ENCODE measurements around the gene SEPSECS. TPM values are rescaled to one million over a fixed set of nuclear protein-coding genes. Genes with fewer than 3 reads are reported as not detected.

The SEPSECS gene
- total RNA-seq, 1 donor from 2014 or later, result 10.3 TPM

- Mint-ChIP-seq H3K27me3 (ENCODE audit: low read depth) (no peaks in the 10 kb centered on the region), H3K4me1 (no peaks in the 10 kb centered on the region), H3K27ac (no peak overlapping the region), H3K9me3 (peaks cover 8% of the 10 kb centered on the region), H3K4me3 (no peak overlapping the region), H3K36me3 (peaks cover 22% of the 10 kb centered on the region)
- no peak for TF ChIP-seq CTCF (IDR thresholded peaks at IDR 0.05; ENCODE audit: unreplicated experiment)
- DNase-seq (ENCODE audit: low spot score in 2 of 2, unreplicated experiment in 2 of 2), result no peak
Observed at GRCh38 chr4:25141592-25141991, 18.7 kb downstream of the SEPSECS start.

DNA sequence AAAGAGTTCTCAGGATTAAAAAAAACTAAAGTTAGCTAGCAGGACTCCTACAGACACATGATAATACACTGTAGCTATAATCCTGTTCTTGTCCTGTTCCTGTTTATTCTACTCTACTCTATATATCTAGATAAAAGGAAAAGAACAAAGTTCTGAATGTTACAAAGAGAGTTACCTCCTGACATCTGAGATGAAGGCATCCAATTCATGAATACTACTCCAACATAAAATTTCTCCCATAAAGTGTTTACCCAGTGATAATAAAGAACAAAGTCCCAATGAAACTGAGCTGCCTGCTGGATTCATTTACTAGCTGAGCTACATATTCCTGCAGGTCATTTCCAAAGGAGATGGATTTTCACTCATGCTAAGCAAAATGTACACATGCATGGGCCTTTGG, 27.1 kb downstream of the SEPSECS start:
- no peak overlapping the region for H3K4me3 Mint-ChIP-seq
- H3K27ac Mint-ChIP-seq, result peak overlapping the region; percentile 30
- no peak for TF ChIP-seq CTCF (IDR thresholded peaks at IDR 0.05; ENCODE audit: unreplicated experiment)
- no peak for DNase-seq (ENCODE audit: low spot score in 2 of 2, unreplicated experiment in 2 of 2)
- H3K4me1 Mint-ChIP-seq, result no peaks in the 10 kb centered on the region
- H3K9me3 Mint-ChIP-seq, result peaks cover 28% of the 10 kb centered on the region
- H3K27me3 Mint-ChIP-seq (ENCODE audit: low read depth), result no peaks in the 10 kb centered on the region
- peaks cover 31% of the 10 kb centered on the region for H3K36me3 Mint-ChIP-seq

DNA sequence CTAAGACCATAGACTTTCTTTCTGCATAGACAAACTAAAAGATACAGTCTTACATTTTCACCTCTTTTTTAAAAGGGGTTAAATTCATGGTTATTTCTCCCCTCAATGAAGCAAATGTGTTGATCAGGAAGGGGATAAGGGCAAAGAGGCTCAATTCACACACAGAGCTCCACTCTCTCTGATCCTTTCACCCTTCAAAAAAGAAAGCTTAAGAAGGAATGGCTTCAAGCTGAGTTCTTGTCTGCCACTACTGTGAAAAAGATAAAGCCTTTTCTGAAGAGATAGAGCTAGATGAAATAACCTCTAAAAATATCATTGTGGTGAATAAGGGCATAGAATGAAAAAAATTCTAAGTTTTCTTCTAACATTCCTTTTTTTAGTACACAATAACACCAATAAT, 28.3 kb downstream of the SEPSECS start:
- peaks cover 22% of the 10 kb centered on the region for H3K36me3 Mint-ChIP-seq
- no peaks in the 10 kb centered on the region for H3K4me1 Mint-ChIP-seq
- TF ChIP-seq CTCF (IDR thresholded peaks at IDR 0.05; ENCODE audit: unreplicated experiment), result no peak
- DNase-seq (ENCODE audit: low spot score in 2 of 2, unreplicated experiment in 2 of 2), result no peak
- H3K27me3 Mint-ChIP-seq (ENCODE audit: low read depth), result no peaks in the 10 kb centered on the region
- H3K9me3 Mint-ChIP-seq, result peaks cover 24% of the 10 kb centered on the region
- no peak overlapping the region for H3K4me3 Mint-ChIP-seq
- H3K27ac Mint-ChIP-seq, result no peak overlapping the region

DNA sequence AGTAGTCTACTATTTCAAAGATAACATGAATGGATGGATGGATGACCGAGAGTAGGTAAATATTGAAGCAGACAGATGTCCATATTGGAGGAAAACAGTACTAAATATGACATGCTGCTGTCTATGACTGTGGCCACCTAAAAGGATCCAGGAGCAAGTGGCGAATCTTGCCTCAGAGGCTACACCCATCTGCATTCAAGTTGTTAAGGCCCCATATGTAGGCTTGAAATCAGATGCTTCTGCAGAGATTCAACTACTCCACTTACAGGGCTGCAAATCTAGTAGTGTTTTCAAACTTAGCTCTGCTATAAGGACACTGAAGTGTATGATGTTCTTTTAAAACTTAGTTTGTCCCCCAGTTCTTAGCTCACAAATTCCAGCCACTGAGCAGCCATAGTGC, 28.9 kb downstream of the SEPSECS start:
- peaks cover 18% of the 10 kb centered on the region for H3K9me3 Mint-ChIP-seq
- no peaks in the 10 kb centered on the region for H3K4me1 Mint-ChIP-seq
- no peak overlapping the region for H3K27ac Mint-ChIP-seq
- H3K4me3 Mint-ChIP-seq, result no peak overlapping the region
- no peaks in the 10 kb centered on the region for H3K27me3 Mint-ChIP-seq (ENCODE audit: low read depth)
- peaks cover 17% of the 10 kb centered on the region for H3K36me3 Mint-ChIP-seq
- no peak for TF ChIP-seq CTCF (IDR thresholded peaks at IDR 0.05; ENCODE audit: unreplicated experiment)
- DNase-seq (ENCODE audit: low spot score in 2 of 2, unreplicated experiment in 2 of 2), result no peak

DNA sequence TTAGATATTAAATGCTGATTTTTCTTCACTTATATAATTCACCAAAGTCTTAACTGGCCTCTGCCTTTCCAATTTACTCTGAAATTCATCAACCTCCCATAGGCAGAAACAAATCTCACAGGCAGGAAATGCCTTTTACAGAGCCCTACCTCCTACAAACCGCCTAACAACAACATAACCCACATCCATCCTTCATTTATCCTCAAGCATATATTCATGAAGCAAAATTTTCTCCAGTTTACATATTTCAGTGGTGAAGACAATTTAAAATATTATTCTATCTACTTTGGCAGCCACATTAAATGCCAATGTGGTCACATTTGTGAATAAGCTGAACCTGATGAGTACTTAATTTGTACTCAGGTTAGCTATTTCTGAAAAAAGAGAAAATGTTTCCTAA, 30.3 kb downstream of the SEPSECS start:
- no peak for DNase-seq (ENCODE audit: low spot score in 2 of 2, unreplicated experiment in 2 of 2)
- no peak for TF ChIP-seq CTCF (IDR thresholded peaks at IDR 0.05; ENCODE audit: unreplicated experiment)
- no peak overlapping the region for H3K4me3 Mint-ChIP-seq
- H3K27me3 Mint-ChIP-seq (ENCODE audit: low read depth), result no peaks in the 10 kb centered on the region
- no peak overlapping the region for H3K27ac Mint-ChIP-seq
- peaks cover 4% of the 10 kb centered on the region for H3K9me3 Mint-ChIP-seq
- peaks cover 9% of the 10 kb centered on the region for H3K36me3 Mint-ChIP-seq
- H3K4me1 Mint-ChIP-seq, result no peaks in the 10 kb centered on the region

- Mint-ChIP-seq H3K27ac (no peak overlapping the region), H3K4me3 (no peak overlapping the region), H3K27me3 (ENCODE audit: low read depth) (no peaks in the 10 kb centered on the region), H3K36me3 (peaks cover 8% of the 10 kb centered on the region), H3K4me1 (no peaks in the 10 kb centered on the region), H3K9me3 (no peaks in the 10 kb centered on the region)
- no peak for TF ChIP-seq CTCF (IDR thresholded peaks at IDR 0.05; ENCODE audit: unreplicated experiment)
- no peak for DNase-seq (ENCODE audit: low spot score in 2 of 2, unreplicated experiment in 2 of 2)
Observed at GRCh38 chr4:25128671-25129070, 31.6 kb downstream of the SEPSECS start.

Measured in mesothelial cell of epicardium (in vitro differentiated cells).